Osteocyte (in vitro differentiated cells): Measurements from ENCODE around the gene RMI2. TPM values are rescaled to one million over a fixed set of nuclear protein-coding genes. Genes with fewer than 3 reads are reported as not detected.

Source experiments
- DNase-seq: peaks from one replicate; pipeline ENCODE4 v3.0.0; 2021; ENCODE audit warnings: mixed read lengths; ENCODE audit not compliant: unreplicated experiment; ENCODE audit errors: extremely low spot score
- H3K27ac Mint-ChIP-seq: one replicate; pipeline ENCODE4 v1.8.0; 2021; ENCODE audit warnings: mild to moderate bottlenecking, mixed read lengths; ENCODE audit not compliant: unreplicated experiment
- H3K27me3 Mint-ChIP-seq: one replicate; pipeline ENCODE4 v1.8.0; 2021; ENCODE audit warnings: mixed read lengths; ENCODE audit not compliant: unreplicated experiment
- H3K36me3 Mint-ChIP-seq: one replicate; pipeline ENCODE4 v1.8.0; 2021; ENCODE audit warnings: mixed read lengths; ENCODE audit not compliant: unreplicated experiment
- H3K4me1 Mint-ChIP-seq: one replicate; pipeline ENCODE4 v1.8.0; 2021; ENCODE audit warnings: mixed read lengths; ENCODE audit not compliant: unreplicated experiment
- H3K4me3 Mint-ChIP-seq: one replicate; pipeline ENCODE4 v1.8.0; 2021; ENCODE audit warnings: mild to moderate bottlenecking, moderate library complexity, mixed read lengths; ENCODE audit not compliant: unreplicated experiment
- H3K9me3 Mint-ChIP-seq: one replicate; pipeline ENCODE4 v1.8.0; 2021; ENCODE audit warnings: mixed read lengths; ENCODE audit not compliant: unreplicated experiment
- CTCF ChIP-seq: fragments of 200-600 bp; sonication (generic); IDR thresholded peaks from 2 replicates; pipeline ENCODE4 v1.5.0; 2021; ENCODE audit warnings: antibody characterized with exemption, mild to moderate bottlenecking, moderate library complexity
- total RNA-seq: library from RNA; stranded (reverse); gene quantifications from 2 replicates; pipeline ENCODE4 v1.2.1, GENCODE V29; 2021

The RMI2 gene
- total RNA-seq, 1 donor from 2014 or later, result 4.1 TPM

- peaks cover 40% of the 10 kb centered on the region for H3K4me1 Mint-ChIP-seq
- no peak for DNase-seq
- no peaks in the 10 kb centered on the region for H3K36me3 Mint-ChIP-seq
- no peaks in the 10 kb centered on the region for H3K9me3 Mint-ChIP-seq
- peak; percentile 22 for TF ChIP-seq CTCF
- H3K27me3 Mint-ChIP-seq, result no peaks in the 10 kb centered on the region
- no peak overlapping the region for H3K27ac Mint-ChIP-seq
- H3K4me3 Mint-ChIP-seq, result no peak overlapping the region
Observed at GRCh38 chr16:11315510-11315909, 29.7 kb upstream of the RMI2 start.

GRCh38 chr16:11316331-11317015 is 28.8 kb upstream of the RMI2 start:
- no peak overlapping the region for H3K27ac Mint-ChIP-seq
- TF ChIP-seq CTCF, result peak; percentile 18
- H3K4me3 Mint-ChIP-seq, result no peak overlapping the region
- H3K4me1 Mint-ChIP-seq, result peaks cover 40% of the 10 kb centered on the region
- DNase-seq, result no peak
- H3K36me3 Mint-ChIP-seq, result no peaks in the 10 kb centered on the region
- no peaks in the 10 kb centered on the region for H3K9me3 Mint-ChIP-seq
- no peaks in the 10 kb centered on the region for H3K27me3 Mint-ChIP-seq

GRCh38 chr16:11318817-11319216 is 26.4 kb upstream of the RMI2 start:
- no peak for DNase-seq
- no peaks in the 10 kb centered on the region for H3K9me3 Mint-ChIP-seq
- H3K4me1 Mint-ChIP-seq, result peaks cover 35% of the 10 kb centered on the region
- H3K36me3 Mint-ChIP-seq, result no peaks in the 10 kb centered on the region
- no peak overlapping the region for H3K27ac Mint-ChIP-seq
- H3K27me3 Mint-ChIP-seq, result no peaks in the 10 kb centered on the region
- TF ChIP-seq CTCF, result no peak
- H3K4me3 Mint-ChIP-seq, result no peak overlapping the region

- H3K9me3 Mint-ChIP-seq, result no peaks in the 10 kb centered on the region
- H3K4me1 Mint-ChIP-seq, result peaks cover 33% of the 10 kb centered on the region
- H3K27me3 Mint-ChIP-seq, result no peaks in the 10 kb centered on the region
- H3K27ac Mint-ChIP-seq, result no peak overlapping the region
- no peak overlapping the region for H3K4me3 Mint-ChIP-seq
- TF ChIP-seq CTCF, result no peak
- no peak for DNase-seq
- no peaks in the 10 kb centered on the region for H3K36me3 Mint-ChIP-seq
Observed at GRCh38 chr16:11319529-11320146, 25.6 kb upstream of the RMI2 start.

- DNase-seq, result no peak
- Mint-ChIP-seq H3K27ac (no peak overlapping the region), H3K36me3 (no peaks in the 10 kb centered on the region), H3K27me3 (no peaks in the 10 kb centered on the region), H3K9me3 (no peaks in the 10 kb centered on the region), H3K4me3 (no peak overlapping the region), H3K4me1 (peaks cover 28% of the 10 kb centered on the region)
- no peak for TF ChIP-seq CTCF
Observed at GRCh38 chr16:11320170-11320569, 25.1 kb upstream of the RMI2 start.
